HCT116 (cell line): ENCODE results near the gene CACNA1E. TPM values are rescaled to one million over a fixed set of nuclear protein-coding genes. Genes with fewer than 3 reads are reported as not detected.

Experiments used
- ATAC-seq: fragments of 200-7000 bp; cut with Tn5 transposase; 2 replicates; pipeline ENCODE4 v1.9.1; 2020; ENCODE audit warnings: mild to moderate bottlenecking, moderate library complexity
- BruUV-seq: library from RNA; stranded (reverse); fragments of 400-500 nt; replicated peaks from 2 replicates; lab custom pipeline; 2021; lab: Mats Ljungman, UMichigan
- CTCF ChIA-PET: fragments of 300-600 bp; sonication (Branson Sonifier 250); formaldehyde crosslinking; loops from one replicate; lab custom pipeline; 2021; ENCODE audit warnings: antibody characterized with exemption; lab: Charles Lee
- POLR2A ChIA-PET: fragments of 300-600, 350-600 bp; sonication (Branson Sonifier 250); formaldehyde crosslinking; loops from one replicate; lab custom pipeline; 2021; ENCODE audit warnings: antibody characterized with exemption; lab: Charles Lee
- RAD21 ChIA-PET, 2 experiments: fragments of 300-600 bp; sonication (Branson Sonifier 250); formaldehyde crosslinking; loops; one replicate each; lab custom pipeline; 2023; ENCODE audit warnings: low total read pairs in 2 of 2; ENCODE audit not compliant: uncharacterized antibody in 2 of 2, unreplicated experiment in 2 of 2, low non-redundant PET in 1 of 2; lab: Charles Lee
- DNase-seq: peaks from one replicate; pipeline ENCODE4 v3.0.0-alpha.2; 2010; ENCODE audit warnings: low read depth, low spot score
- H2AFZ ChIP-seq: fragments of 200-600 bp; shearing (Covaris generic), sonication (generic); 2 replicates; pipeline ENCODE4 v1.6.1; 2017; ENCODE audit warnings: low read depth, mixed run types, mixed read lengths, antibody characterized with exemption, low read length; ENCODE audit not compliant: poor library complexity, severe bottlenecking
- H3K27ac ChIP-seq: 2 replicates; pipeline ENCODE4 v1.5.1; 2012; ENCODE audit warnings: low read depth, low read length
- H3K27me3 ChIP-seq: fragments of 200-600 bp; sonication (generic); 2 replicates; pipeline ENCODE4 v1.6.1; 2016; ENCODE audit warnings: mixed run types, low read length, mixed read lengths; ENCODE audit not compliant: insufficient read depth
- H3K36me3 ChIP-seq, 2 experiments: fragments of 200-500 bp in 1 of 2; fragments of 200-600 bp in 1 of 2; sonication (Bioruptor generic) in 1 of 2; sonication (generic) in 1 of 2; 2 replicates each; pipeline versions ENCODE4 v1.5.1 to v1.6.1; 2014 to 2016; ENCODE audit warnings: low read length in 2 of 2, inconsistent platforms in 1 of 2, mixed read lengths in 1 of 2, mixed run types in 1 of 2; ENCODE audit not compliant: insufficient read depth in 2 of 2, control insufficient read depth in 1 of 2
- H3K4me1 ChIP-seq, 2 experiments: fragments of 200-600 bp in 1 of 2; sonication (generic) in 1 of 2; 2 replicates each; pipeline versions ENCODE4 v1.5.1 to v1.6.1; 2012 to 2017; ENCODE audit warnings: low read length in 2 of 2, inconsistent platforms in 1 of 2, mild to moderate bottlenecking in 1 of 2, mixed read lengths in 1 of 2, mixed run types in 1 of 2, moderate library complexity in 1 of 2; ENCODE audit not compliant: insufficient read depth in 2 of 2, control insufficient read depth in 1 of 2
- H3K4me2 ChIP-seq: fragments of 200-600 bp; sonication (generic); 2 replicates; pipeline ENCODE4 v1.6.1; 2017; ENCODE audit warnings: mixed run types, low read length, mixed read lengths
- H3K4me3 ChIP-seq, 2 experiments: fragments of 200-600 bp in 1 of 2; sonication (generic) in 1 of 2; replicated peaks in 1 of 2; 2 replicates each; pipeline ENCODE4 v1.5.1; 2011 to 2016; ENCODE audit warnings: low read length in 2 of 2, control low read depth in 1 of 2, low read depth in 1 of 2, mild to moderate bottlenecking in 1 of 2, mixed read lengths in 1 of 2, mixed run types in 1 of 2
- H3K79me2 ChIP-seq: fragments of 200-600 bp; sonication (generic); 2 replicates; pipeline ENCODE4 v1.6.1; 2017; ENCODE audit warnings: mild to moderate bottlenecking, mixed run types, low read length, moderate library complexity, mixed read lengths; ENCODE audit not compliant: insufficient read depth
- H3K9ac ChIP-seq: fragments of 200-600 bp; sonication (generic); 2 replicates; pipeline ENCODE4 v1.6.1; 2016; ENCODE audit warnings: low read length, mixed read lengths
- H3K9me2 ChIP-seq: fragments of 200-600 bp; sonication (generic), shearing (Covaris generic); 2 replicates; pipeline ENCODE4 v1.6.1; 2017; ENCODE audit warnings: mixed run types, mild to moderate bottlenecking, moderate library complexity; ENCODE audit not compliant: insufficient read depth
- H3K9me3 ChIP-seq, 2 experiments: fragments of 200-500 bp in 1 of 2; fragments of 200-600 bp in 1 of 2; sonication (Bioruptor generic) in 1 of 2; sonication (generic) in 1 of 2; 2 replicates each; pipeline ENCODE4 v1.6.1; 2014 to 2017; ENCODE audit warnings: low read length in 2 of 2, mixed read lengths in 2 of 2, inconsistent platforms in 1 of 2, low read depth in 1 of 2, mild to moderate bottlenecking in 1 of 2, mixed run types in 1 of 2, moderate library complexity in 1 of 2; ENCODE audit not compliant: control insufficient read depth in 1 of 2, insufficient read depth in 1 of 2
- H4K20me1 ChIP-seq: fragments of 200-600 bp; sonication (generic), shearing (Covaris generic); 2 replicates; pipeline ENCODE4 v1.6.1; 2017; ENCODE audit warnings: mixed run types, mild to moderate bottlenecking, moderate library complexity; ENCODE audit not compliant: insufficient read depth
- CBX3 ChIP-seq: IDR thresholded peaks from 2 replicates; pipeline ENCODE4 v1.6.1; 2012; ENCODE audit warnings: low read depth
- CEBPB ChIP-seq: IDR thresholded peaks from 2 replicates; pipeline ENCODE4 v1.6.1; 2012; ENCODE audit warnings: low read depth
- EZH2 ChIP-seq: fragments of 200-600 bp; sonication (generic); IDR thresholded peaks from 2 replicates; pipeline ENCODE4 v1.6.1; 2017; ENCODE audit warnings: antibody characterized with exemption, mixed run types
- EZH2phosphoT487 ChIP-seq: fragments of 200-600 bp; IDR thresholded peaks from 2 replicates; pipeline ENCODE4 v1.6.1; 2018; ENCODE audit warnings: antibody characterized with exemption, borderline replicate concordance
- FOSL1 ChIP-seq: IDR thresholded peaks from 2 replicates; pipeline ENCODE4 v1.6.1; 2012; ENCODE audit warnings: low read depth
- JUND ChIP-seq: IDR thresholded peaks from 2 replicates; pipeline ENCODE4 v1.6.1; 2012
- POLR2A ChIP-seq: IDR thresholded peaks from 2 replicates; pipeline ENCODE4 v1.7.0; 2011; ENCODE audit warnings: borderline replicate concordance; ENCODE audit not compliant: insufficient read depth, insufficient read length; ENCODE audit errors: extremely low read depth
- POLR2AphosphoS5 ChIP-seq: IDR thresholded peaks from 2 replicates; pipeline ENCODE4 v1.6.1; 2011; ENCODE audit warnings: mild to moderate bottlenecking, low read depth, low read length, moderate library complexity
- RAD21 ChIP-seq: IDR thresholded peaks from 2 replicates; pipeline ENCODE4 v1.6.1; 2012; ENCODE audit warnings: low read depth, mild to moderate bottlenecking
- REST ChIP-seq: IDR thresholded peaks from 2 replicates; pipeline ENCODE4 v1.6.1; 2012; ENCODE audit warnings: low read depth
- SIN3A ChIP-seq: IDR thresholded peaks from 2 replicates; pipeline ENCODE4 v1.6.1; 2012; ENCODE audit warnings: low read depth
- SP1 ChIP-seq: IDR thresholded peaks from 2 replicates; pipeline ENCODE4 v1.6.1; 2012; ENCODE audit warnings: low read depth
- ZNF274 ChIP-seq: fragments of 200-500 bp; sonication (Bioruptor generic); IDR thresholded peaks from 2 replicates; pipeline ENCODE4 v1.6.1; 2014; ENCODE audit warnings: mild to moderate bottlenecking, low read depth, low read length, inconsistent platforms
- intact Hi-C: fragments of 100-400 bp; cut with micrococcal nuclease; formaldehyde crosslinking; loops from 2 replicates; pipeline ENCODE4 v1.10.0; 2022
- total RNA-seq: library from RNA; stranded (reverse); gene quantifications from one replicate; pipeline ENCODE4 v1.2.1, GENCODE V29; 2021; ENCODE audit not compliant: unreplicated experiment
- TF ChIP-seq, protein P1 (sequence below): IDR thresholded peaks from 2 replicates; pipeline ENCODE4 v1.6.1; 2012
- TF ChIP-seq, protein P2 (sequence below): IDR thresholded peaks from 2 replicates; pipeline ENCODE4 v1.6.1; 2012
- TF ChIP-seq, protein P3 (sequence below): IDR thresholded peaks from 2 replicates; pipeline ENCODE4 v1.6.1; 2011; ENCODE audit warnings: mild to moderate bottlenecking, low read length, moderate library complexity; ENCODE audit not compliant: insufficient replicate concordance; ENCODE audit errors: extremely low read depth

CACNA1E gene
- total RNA-seq, 1 experiment from 2014 or later = 0.02 TPM

DNA sequence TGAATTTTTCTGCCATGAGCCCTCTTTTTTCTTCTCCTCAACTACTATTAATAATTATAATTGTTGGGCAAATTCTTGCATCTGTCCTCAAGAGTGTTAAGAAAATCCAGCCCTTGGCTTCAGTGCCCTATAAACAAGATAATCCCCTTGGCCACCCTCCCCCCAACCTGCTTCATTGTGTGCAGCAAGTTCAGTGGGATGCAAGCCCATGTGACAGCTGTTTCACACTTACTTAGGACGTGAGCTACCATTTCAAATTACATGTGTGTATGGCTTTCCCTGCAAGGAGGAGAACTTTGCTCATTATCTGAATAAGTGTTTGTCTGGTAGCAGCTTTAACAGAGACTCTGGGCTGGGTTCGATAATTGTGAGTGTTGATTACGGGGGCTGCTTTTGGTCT lies 276.2 kb downstream of the CACNA1E start:
- Histone ChIP-seq H3K4me2 (no peak overlapping the region), H3K27ac (no peak overlapping the region), H3K9ac (no peak overlapping the region), H2AFZ (no peak overlapping the region), H3K27me3 (peaks cover 44% of the 10 kb centered on the region), H4K20me1 (no peaks in the 10 kb centered on the region), H3K4me3 (no peak overlapping the region), H3K4me1 (no peaks in the 10 kb centered on the region), H3K9me3 (no peaks in the 10 kb centered on the region), H3K9me2 (no peaks in the 10 kb centered on the region), H3K36me3 (no peaks in the 10 kb centered on the region), H3K79me2 (no peaks in the 10 kb centered on the region)
- POLR2A ChIA-PET = no interaction called here
- ATAC-seq (no peak), DNase-seq (no peak)
- BruUV-seq = no TSS peak
- CTCF ChIA-PET = no interaction called here
- RAD21 ChIA-PET = no interaction called here
- intact Hi-C loops = no loop called here
- TF ChIP-seq SP1 = no peak
- TF ChIP-seq, protein P1, sequence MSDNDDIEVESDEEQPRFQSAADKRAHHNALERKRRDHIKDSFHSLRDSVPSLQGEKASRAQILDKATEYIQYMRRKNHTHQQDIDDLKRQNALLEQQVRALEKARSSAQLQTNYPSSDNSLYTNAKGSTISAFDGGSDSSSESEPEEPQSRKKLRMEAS = no peak
- TF ChIP-seq CBX3 = no peak
- TF ChIP-seq, protein P2, sequence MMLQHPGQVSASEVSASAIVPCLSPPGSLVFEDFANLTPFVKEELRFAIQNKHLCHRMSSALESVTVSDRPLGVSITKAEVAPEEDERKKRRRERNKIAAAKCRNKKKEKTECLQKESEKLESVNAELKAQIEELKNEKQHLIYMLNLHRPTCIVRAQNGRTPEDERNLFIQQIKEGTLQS = no peak
- TF ChIP-seq POLR2AphosphoS5 = no peak
- TF ChIP-seq EZH2 = no peak
- TF ChIP-seq FOSL1 = no peak
- TF ChIP-seq ZNF274 = no peak

DNA sequence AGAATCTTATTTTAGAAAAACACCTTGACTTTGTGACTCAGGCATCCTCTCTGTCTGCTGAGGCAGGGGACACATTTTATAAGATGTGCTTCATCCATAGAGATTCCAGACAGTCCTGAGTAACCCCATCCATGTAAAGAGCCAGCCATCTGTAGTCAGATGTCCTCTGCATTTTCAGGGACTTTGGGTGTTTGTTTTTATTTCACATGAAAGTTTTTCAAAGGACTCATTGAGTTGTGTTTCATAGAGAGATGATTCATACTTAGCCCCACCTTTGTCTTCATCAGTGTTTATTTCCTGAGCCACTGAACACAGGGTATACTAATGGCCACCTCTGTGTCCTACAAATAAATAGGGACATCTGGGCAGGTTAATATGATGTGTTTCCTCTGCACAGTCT lies 280.4 kb downstream of the CACNA1E start:
- Histone ChIP-seq H3K36me3 (no peaks in the 10 kb centered on the region), H3K79me2 (no peaks in the 10 kb centered on the region), H3K27me3 (peaks cover 52% of the 10 kb centered on the region), H3K9ac (no peak overlapping the region), H3K9me2 (no peaks in the 10 kb centered on the region), H3K4me1 (no peaks in the 10 kb centered on the region), H2AFZ (no peak overlapping the region), H3K9me3 (no peaks in the 10 kb centered on the region), H3K4me2 (no peak overlapping the region), H4K20me1 (no peaks in the 10 kb centered on the region), H3K27ac (no peak overlapping the region), H3K4me3 (no peak overlapping the region)
- DNase-seq (no peak), ATAC-seq (no peak)
- RAD21 ChIA-PET = no interaction called here
- no TSS peak for BruUV-seq
- intact Hi-C loops = no loop called here
- CTCF ChIA-PET = no interaction called here
- POLR2A ChIA-PET = no interaction called here
- TF ChIP-seq, protein P3, sequence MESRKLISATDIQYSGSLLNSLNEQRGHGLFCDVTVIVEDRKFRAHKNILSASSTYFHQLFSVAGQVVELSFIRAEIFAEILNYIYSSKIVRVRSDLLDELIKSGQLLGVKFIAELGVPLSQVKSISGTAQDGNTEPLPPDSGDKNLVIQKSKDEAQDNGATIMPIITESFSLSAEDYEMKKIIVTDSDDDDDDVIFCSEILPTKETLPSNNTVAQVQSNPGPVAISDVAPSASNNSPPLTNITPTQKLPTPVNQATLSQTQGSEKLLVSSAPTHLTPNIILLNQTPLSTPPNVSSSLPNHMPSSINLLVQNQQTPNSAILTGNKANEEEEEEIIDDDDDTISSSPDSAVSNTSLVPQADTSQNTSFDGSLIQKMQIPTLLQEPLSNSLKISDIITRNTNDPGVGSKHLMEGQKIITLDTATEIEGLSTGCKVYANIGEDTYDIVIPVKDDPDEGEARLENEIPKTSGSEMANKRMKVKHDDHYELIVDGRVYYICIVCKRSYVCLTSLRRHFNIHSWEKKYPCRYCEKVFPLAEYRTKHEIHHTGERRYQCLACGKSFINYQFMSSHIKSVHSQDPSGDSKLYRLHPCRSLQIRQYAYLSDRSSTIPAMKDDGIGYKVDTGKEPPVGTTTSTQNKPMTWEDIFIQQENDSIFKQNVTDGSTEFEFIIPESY = no peak
- TF ChIP-seq, protein P1 = no peak
- TF ChIP-seq ZNF274 = no peak
- no peak for TF ChIP-seq POLR2AphosphoS5
- no peak for TF ChIP-seq EZH2
- no peak for TF ChIP-seq REST
- no peak for TF ChIP-seq CEBPB
- TF ChIP-seq SIN3A = no peak
- no peak for TF ChIP-seq EZH2phosphoT487
- no peak for TF ChIP-seq JUND
- no peak for TF ChIP-seq RAD21
- no peak for TF ChIP-seq POLR2A
- no peak for TF ChIP-seq FOSL1
